ENCODE measurements around the gene ACER2.

GRCh38 chr9:19490269-19490668 lies 81.5 kb downstream of the ACER2 start:
- no peak for TF ChIP-seq YY1 (IDR thresholded peaks at IDR 0.05; ENCODE audit: insufficient read depth, insufficient read length)
- no peak for TF ChIP-seq SUZ12 (IDR thresholded peaks at IDR 0.05; ENCODE audit: extremely low read depth, insufficient read depth, insufficient read length)
- no peak for TF ChIP-seq ZNF274 (IDR thresholded peaks at IDR 0.05; ENCODE audit: low read depth, low read length)

Measured in NT2/D1 (cell line).